Ishikawa (cell line): Measurements from ENCODE around the gene NSUN2.

Experiments used
- CREB1 ChIP-seq: IDR thresholded peaks from 2 replicates; pipeline ENCODE4 v1.6.1; 2012; ENCODE audit warnings: low read depth
- EGR1 ChIP-seq: IDR thresholded peaks from 2 replicates; pipeline ENCODE4 v1.6.1; 2012
- FOXM1 ChIP-seq: IDR thresholded peaks from 2 replicates; pipeline ENCODE4 v1.6.1; 2012; ENCODE audit warnings: low read depth, borderline replicate concordance
- MAX ChIP-seq: IDR thresholded peaks from 2 replicates; pipeline ENCODE4 v1.6.1; 2012
- RAD21 ChIP-seq: IDR thresholded peaks from 2 replicates; pipeline ENCODE4 v1.6.1; 2012; ENCODE audit warnings: low read depth
- REST ChIP-seq: IDR thresholded peaks from 2 replicates; pipeline ENCODE4 v1.6.1; 2012; ENCODE audit warnings: low read depth, mild to moderate bottlenecking
- TAF1 ChIP-seq: IDR thresholded peaks from 2 replicates; pipeline ENCODE4 v1.6.1; 2012; ENCODE audit warnings: low read depth, mild to moderate bottlenecking
- TEAD4 ChIP-seq: IDR thresholded peaks from 2 replicates; pipeline ENCODE4 v1.6.1; 2012
- USF1 ChIP-seq: IDR thresholded peaks from 2 replicates; pipeline ENCODE4 v1.6.1; 2012

- TF ChIP-seq CREB1, result no peak
- no peak for TF ChIP-seq TAF1
- TF ChIP-seq MAX, result no peak
- TF ChIP-seq REST, result no peak
- no peak for TF ChIP-seq TEAD4
- no peak for TF ChIP-seq EGR1
- no peak for TF ChIP-seq USF1
- TF ChIP-seq FOXM1, result no peak
- TF ChIP-seq RAD21, result no peak
Observed at GRCh38 chr5:6584727-6585126, 48.1 kb downstream of the NSUN2 start.
